GM18870 (cell line): ENCODE data around the gene TBKBP1.
"Not testable (repeated sequence)": the region's sequence is repeated elsewhere in the genome, so short reads cannot be mapped to it uniquely, and the experiment has no call there.

Experiments used
- ATAC-seq: cut with Tn5 transposase; IDR thresholded peaks from one replicate; pipeline ENCODE4 v1.9.1; 2021; ENCODE audit warnings: moderate library complexity; ENCODE audit not compliant: unreplicated experiment

The TBKBP1 gene

GRCh38 chr17:47676510-47677165, 17.3 kb upstream of the TBKBP1 start:
- no peak for ATAC-seq

- ATAC-seq = no peak
These were observed 15.8 kb upstream of the TBKBP1 start for GRCh38 chr17:47678196-47678595.

- ATAC-seq = no peak
These were observed 11.8 kb upstream of the TBKBP1 start for GRCh38 chr17:47682138-47682537.

GRCh38 chr17:47682727-47683126, 11.2 kb upstream of the TBKBP1 start:
- ATAC-seq = not testable (repeated sequence)

- ATAC-seq = no peak
These were observed 9.9 kb upstream of the TBKBP1 start for GRCh38 chr17:47684025-47684424.

GRCh38 chr17:47684535-47685193, 9.3 kb upstream of the TBKBP1 start:
- ATAC-seq = no peak

GRCh38 chr17:47685556-47686275, 8.2 kb upstream of the TBKBP1 start:
- ATAC-seq = no peak

GRCh38 chr17:47686276-47686635, 7.7 kb upstream of the TBKBP1 start:
- ATAC-seq = no peak

- ATAC-seq = no peak
These were observed 7.2 kb upstream of the TBKBP1 start for GRCh38 chr17:47686664-47687327.

- no peak for ATAC-seq
These were observed 6.7 kb upstream of the TBKBP1 start for GRCh38 chr17:47687328-47687690.

- ATAC-seq = no peak
These were observed 6.2 kb upstream of the TBKBP1 start for GRCh38 chr17:47687748-47688147.

- ATAC-seq = no peak
These were observed 3.8 kb upstream of the TBKBP1 start for GRCh38 chr17:47690121-47690520.

GRCh38 chr17:47692137-47692894, 1.6 kb upstream of the TBKBP1 start:
- ATAC-seq = no peak

GRCh38 chr17:47692895-47693730, 848 bp upstream of the TBKBP1 start:
- no peak for ATAC-seq

GRCh38 chr17:47694581-47695428, 844 bp downstream of the TBKBP1 start:
- ATAC-seq = no peak

GRCh38 chr17:47695429-47696376, 1.7 kb downstream of the TBKBP1 start:
- ATAC-seq = no peak

GRCh38 chr17:47696717-47697642, 3.0 kb downstream of the TBKBP1 start:
- ATAC-seq = no peak
